H9 (cell line): ENCODE results near the gene ARID1B. TPM values are rescaled to one million over a fixed set of nuclear protein-coding genes. Genes with fewer than 3 reads are reported as not detected.
A peak's percentile ranks its signal among the peaks of the same experiment; 100 is the strongest.

Source experiments
- DNase-seq: peaks from one replicate; pipeline ENCODE4 v3.0.0-alpha.2; 2017
- H2AFZ ChIP-seq: one replicate; pipeline ENCODE4 v1.6.1; 2013; ENCODE audit warnings: mild to moderate bottlenecking, low read length, control low read depth, moderate library complexity
- H2AK5ac ChIP-seq: 2 replicates; pipeline ENCODE4 v1.6.1; 2013; ENCODE audit warnings: low read length, control low read depth, mixed read lengths; ENCODE audit not compliant: insufficient read length
- H2BK120ac ChIP-seq: one replicate; pipeline ENCODE4 v1.6.1; 2013; ENCODE audit warnings: low read depth, mild to moderate bottlenecking, low read length, control low read depth, inconsistent platforms; ENCODE audit not compliant: poor library complexity, severe bottlenecking
- H2BK12ac ChIP-seq: 2 replicates; pipeline ENCODE4 v1.6.1; 2013; ENCODE audit warnings: low read length, control low read depth, mixed read lengths, low read depth; ENCODE audit not compliant: insufficient read length
- H2BK15ac ChIP-seq: 2 replicates; pipeline ENCODE4 v1.6.1; 2013; ENCODE audit warnings: low read depth, low read length, control low read depth
- H2BK20ac ChIP-seq: one replicate; pipeline ENCODE4 v1.6.1; 2013; ENCODE audit warnings: low read depth, mild to moderate bottlenecking, low read length, control low read depth, inconsistent platforms; ENCODE audit not compliant: poor library complexity, severe bottlenecking
- H2BK5ac ChIP-seq: 2 replicates; pipeline ENCODE4 v1.6.1; 2013; ENCODE audit warnings: low read length, control low read depth, mixed read lengths; ENCODE audit not compliant: insufficient read length
- H3K14ac ChIP-seq: 2 replicates; pipeline ENCODE4 v1.6.1; 2013; ENCODE audit warnings: low read length, control low read depth; ENCODE audit not compliant: insufficient read depth
- H3K18ac ChIP-seq: 2 replicates; pipeline ENCODE4 v1.6.1; 2013; ENCODE audit warnings: low read depth, mild to moderate bottlenecking, mixed read lengths, low read length, control low read depth; ENCODE audit not compliant: insufficient read length
- H3K23ac ChIP-seq: 2 replicates; pipeline ENCODE4 v1.6.1; 2013; ENCODE audit warnings: low read length, control low read depth, mixed read lengths, low read depth; ENCODE audit not compliant: insufficient read length
- H3K23me2 ChIP-seq: 2 replicates; pipeline ENCODE4 v1.6.1; 2013; ENCODE audit warnings: low read depth, mild to moderate bottlenecking, mixed read lengths, low read length, control low read depth; ENCODE audit not compliant: insufficient read length, poor library complexity, severe bottlenecking
- H3K27ac ChIP-seq: 2 replicates; pipeline ENCODE4 v1.5.1; 2013; ENCODE audit warnings: low read length, control low read depth, mixed read lengths, low read depth; ENCODE audit not compliant: insufficient read length
- H3K27me3 ChIP-seq: 2 replicates; pipeline ENCODE4 v1.6.1; 2013; ENCODE audit warnings: low read length, control low read depth, inconsistent platforms; ENCODE audit not compliant: insufficient read depth
- H3K4ac ChIP-seq: 2 replicates; pipeline ENCODE4 v1.6.1; 2013; ENCODE audit warnings: low read depth, mild to moderate bottlenecking, control low read depth, inconsistent platforms, low read length, moderate library complexity
- H3K4me1 ChIP-seq: 2 replicates; pipeline ENCODE4 v1.6.1; 2013; ENCODE audit warnings: low read length, control low read depth, inconsistent platforms; ENCODE audit not compliant: insufficient read depth
- H3K4me2 ChIP-seq: 2 replicates; pipeline ENCODE4 v1.6.1; 2013; ENCODE audit warnings: low read length, control low read depth, mixed read lengths; ENCODE audit not compliant: insufficient read length, insufficient read depth
- H3K56ac ChIP-seq: 2 replicates; pipeline ENCODE4 v1.6.1; 2013; ENCODE audit warnings: low read depth, mild to moderate bottlenecking, mixed read lengths, low read length, control low read depth; ENCODE audit not compliant: insufficient read length
- H3K79me1 ChIP-seq: 2 replicates; pipeline ENCODE4 v1.6.1; 2013; ENCODE audit warnings: low read depth, mild to moderate bottlenecking, moderate library complexity, low read length, control low read depth, inconsistent platforms; ENCODE audit not compliant: insufficient read depth, poor library complexity, severe bottlenecking
- H3K79me2 ChIP-seq: 2 replicates; pipeline ENCODE4 v1.6.1; 2013; ENCODE audit warnings: low read length, control low read depth, inconsistent platforms; ENCODE audit not compliant: insufficient read depth
- H3K9ac ChIP-seq: 2 replicates; pipeline ENCODE4 v1.6.1; 2013; ENCODE audit warnings: low read length, control low read depth, mixed read lengths; ENCODE audit not compliant: insufficient read length; ENCODE audit errors: extremely low read depth
- H3K9me3 ChIP-seq: one replicate; pipeline ENCODE4 v1.6.1; 2013; ENCODE audit warnings: low read depth, low read length, inconsistent platforms; ENCODE audit not compliant: control insufficient read depth
- H3T11ph ChIP-seq: one replicate; pipeline ENCODE4 v1.6.1; 2013; ENCODE audit warnings: mild to moderate bottlenecking, low read length, control low read depth, inconsistent platforms
- H4K20me1 ChIP-seq: one replicate; pipeline ENCODE4 v1.6.1; 2013; ENCODE audit not compliant: control insufficient read depth, insufficient read length, insufficient read depth
- H4K5ac ChIP-seq: 2 replicates; pipeline ENCODE4 v1.6.1; 2013; ENCODE audit warnings: low read depth, mild to moderate bottlenecking, mixed read lengths, low read length, control low read depth; ENCODE audit not compliant: insufficient read length
- H4K8ac ChIP-seq: replicated peaks from 2 replicates; pipeline ENCODE4 v1.6.1; 2013; ENCODE audit warnings: low read length, control low read depth, mixed read lengths, low read depth; ENCODE audit not compliant: insufficient read length
- H4K91ac ChIP-seq: 2 replicates; pipeline ENCODE4 v1.6.1; 2013; ENCODE audit warnings: low read depth, mild to moderate bottlenecking, moderate library complexity, mixed read lengths, low read length, control low read depth; ENCODE audit not compliant: insufficient read length
- H3K27ac Mint-ChIP-seq, 3 experiments: 2 replicates in 2 of 3; 3 replicates in 1 of 3; pipeline ENCODE4 v1.8.0; 2020 to 2021; ENCODE audit warnings: mixed read lengths in 3 of 3, mild to moderate bottlenecking in 1 of 3, moderate library complexity in 1 of 3
- H3K27me3 Mint-ChIP-seq: 2 replicates; pipeline ENCODE4 v1.8.0; 2021; ENCODE audit warnings: low read depth, mild to moderate bottlenecking, moderate library complexity, mixed read lengths
- H3K36me3 Mint-ChIP-seq, 3 experiments: 2 replicates in 2 of 3; 3 replicates in 1 of 3; pipeline ENCODE4 v1.8.0; 2020 to 2021; ENCODE audit warnings: low read depth in 3 of 3, mixed read lengths in 3 of 3; ENCODE audit not compliant: insufficient read depth in 1 of 3
- H3K4me1 Mint-ChIP-seq, 2 experiments: 2 replicates each; pipeline ENCODE4 v1.8.0; 2020; ENCODE audit warnings: mixed read lengths in 2 of 2
- H3K4me3 Mint-ChIP-seq, 2 experiments: 2 replicates in 1 of 2; 3 replicates in 1 of 2; pipeline ENCODE4 v1.8.0; 2020 to 2021; ENCODE audit warnings: mild to moderate bottlenecking in 2 of 2, mixed read lengths in 2 of 2, moderate library complexity in 1 of 2
- H3K9me3 Mint-ChIP-seq, 2 experiments: 2 replicates in 1 of 2; 3 replicates in 1 of 2; pipeline ENCODE4 v1.8.0; 2020; ENCODE audit warnings: mild to moderate bottlenecking in 2 of 2, mixed read lengths in 2 of 2, moderate library complexity in 1 of 2
- WGBS: extraction: QIAGEN DNeasy Blood & Tissue Kit; methylation state at CpG from one replicate; pipeline ENCODE4 v1.1.7; 2013; ENCODE audit warnings: missing lambda C conversion rate, low lambda C conversion rate, mixed read lengths; ENCODE audit not compliant: insufficient read length; ENCODE audit errors: extremely low coverage; 5-methylcytosine and 5-hydroxymethylcytosine counted together
- total RNA-seq: library from RNA; stranded (reverse); gene quantifications from 2 replicates; pipeline ENCODE4 v1.2.1, GENCODE V29; 2021
- TF ChIP-seq, protein P1 (sequence below): fragments of 200-600 bp; sonication (generic); conservative IDR thresholded peaks from 3 replicates; pipeline ENCODE4 v1.8.0; 2021; ENCODE audit warnings: antibody characterized with exemption, mild to moderate bottlenecking

The ARID1B gene
- total RNA-seq, 1 experiment from 2014 or later, result 88.2 TPM

DNA sequence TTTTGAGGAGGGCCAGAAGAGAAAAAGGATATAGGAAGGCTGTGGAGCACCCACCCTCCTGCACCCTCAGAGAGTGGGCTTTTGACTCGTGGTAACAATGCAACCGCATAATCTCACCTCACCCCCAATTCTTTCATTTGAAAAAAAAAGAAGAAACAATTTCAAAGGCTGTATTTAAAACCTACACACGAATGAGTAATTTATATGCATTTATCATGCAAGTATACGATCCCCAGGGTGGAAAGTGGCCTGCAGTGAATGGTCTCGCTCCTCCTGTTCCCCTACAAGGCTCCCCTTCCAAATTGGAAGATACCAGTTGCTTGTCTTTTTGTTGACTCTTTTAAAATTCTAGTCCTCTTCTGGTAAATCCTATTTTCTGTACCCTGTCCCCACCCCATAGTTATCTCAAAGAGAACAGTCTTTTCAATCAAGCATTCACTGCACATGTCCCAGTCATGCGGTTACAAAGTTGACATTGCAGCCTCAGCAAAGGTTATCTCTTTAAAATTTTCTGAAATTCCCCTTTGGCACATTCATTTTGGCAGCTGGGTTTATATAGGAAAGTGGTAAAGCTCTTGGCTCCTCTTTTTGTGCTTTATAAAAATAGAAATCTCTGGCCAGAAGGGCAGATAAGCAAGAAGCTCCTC, 110.6 kb downstream of the ARID1B start:
- Histone ChIP-seq H2BK12ac (no peak overlapping the region), H2AK5ac (no peak overlapping the region), H2BK15ac (no peak overlapping the region), H2AFZ (no peak overlapping the region), H3K9me3 (no peaks in the 10 kb centered on the region), H4K5ac (no peak overlapping the region), H2BK5ac (no peak overlapping the region), H3K79me2 (peaks cover 15% of the 10 kb centered on the region; the same call in 1 of the 2 replicates), H3K14ac (no peak overlapping the region), H3K18ac (no peak overlapping the region), H3K23me2 (no peaks in the 10 kb centered on the region), H3K79me1 (no peaks in the 10 kb centered on the region), H4K20me1 (no peaks in the 10 kb centered on the region), H3T11ph (no peak overlapping the region), H4K91ac (no peak overlapping the region), H3K23ac (no peak overlapping the region), H3K27ac (no peak overlapping the region), H3K4me2 (no peak overlapping the region), H3K4me1 (peaks cover 10% of the 10 kb centered on the region; the same call in 1 of the 2 replicates), H2BK20ac (no peak overlapping the region), H3K4ac (no peak overlapping the region), H4K8ac (no peak overlapping the region), H3K56ac (no peak overlapping the region), H2BK120ac (no peak overlapping the region), H3K27me3 (no peaks in the 10 kb centered on the region), H3K9ac (no peak overlapping the region)
- TF ChIP-seq, protein P1, sequence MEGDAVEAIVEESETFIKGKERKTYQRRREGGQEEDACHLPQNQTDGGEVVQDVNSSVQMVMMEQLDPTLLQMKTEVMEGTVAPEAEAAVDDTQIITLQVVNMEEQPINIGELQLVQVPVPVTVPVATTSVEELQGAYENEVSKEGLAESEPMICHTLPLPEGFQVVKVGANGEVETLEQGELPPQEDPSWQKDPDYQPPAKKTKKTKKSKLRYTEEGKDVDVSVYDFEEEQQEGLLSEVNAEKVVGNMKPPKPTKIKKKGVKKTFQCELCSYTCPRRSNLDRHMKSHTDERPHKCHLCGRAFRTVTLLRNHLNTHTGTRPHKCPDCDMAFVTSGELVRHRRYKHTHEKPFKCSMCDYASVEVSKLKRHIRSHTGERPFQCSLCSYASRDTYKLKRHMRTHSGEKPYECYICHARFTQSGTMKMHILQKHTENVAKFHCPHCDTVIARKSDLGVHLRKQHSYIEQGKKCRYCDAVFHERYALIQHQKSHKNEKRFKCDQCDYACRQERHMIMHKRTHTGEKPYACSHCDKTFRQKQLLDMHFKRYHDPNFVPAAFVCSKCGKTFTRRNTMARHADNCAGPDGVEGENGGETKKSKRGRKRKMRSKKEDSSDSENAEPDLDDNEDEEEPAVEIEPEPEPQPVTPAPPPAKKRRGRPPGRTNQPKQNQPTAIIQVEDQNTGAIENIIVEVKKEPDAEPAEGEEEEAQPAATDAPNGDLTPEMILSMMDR, result no peak
- DNase-seq, result no peak
- H3K27ac Mint-ChIP-seq, result peak overlapping the region; percentile 53 to 90 (median 79)
- no peaks in the 10 kb centered on the region for H3K9me3 Mint-ChIP-seq
- no peaks in the 10 kb centered on the region for H3K36me3 Mint-ChIP-seq
- no peaks in the 10 kb centered on the region for H3K27me3 Mint-ChIP-seq
- no CpG with 5 or more reads among the region's 6 CpGs for WGBS
- peaks cover 69 to 71% of the 10 kb centered on the region in 2 experiments for H3K4me1 Mint-ChIP-seq
- peak overlapping the region in 1 of 2 experiments; percentile 38; a peak in 1 of 5 replicates for H3K4me3 Mint-ChIP-seq
